Caco-2 (cell line): Measurements from ENCODE around the gene HSCB. TPM values are rescaled to one million over a fixed set of nuclear protein-coding genes. Genes with fewer than 3 reads are reported as not detected.

Source experiments
- BruUV-seq: library from RNA; stranded (reverse); fragments of 400-500 nt; replicated peaks from 2 replicates; lab custom pipeline; 2021; lab: Mats Ljungman, UMichigan
- CTCF ChIA-PET: fragments of 300-600 bp; sonication (Branson Sonifier 250); formaldehyde crosslinking; loops from one replicate; lab custom pipeline; 2022; ENCODE audit warnings: antibody characterized with exemption; lab: Charles Lee
- POLR2A ChIA-PET: fragments of 300-600 bp; sonication (Branson Sonifier 250); formaldehyde crosslinking; loops from one replicate; lab custom pipeline; 2022; ENCODE audit warnings: antibody characterized with exemption; lab: Charles Lee
- DNase-seq, 2 experiments: peaks; one replicate each; pipeline versions ENCODE4 v3.0.0 to v3.0.0-alpha.2; 2020 to 2022
- H3K27me3 ChIP-seq: replicated peaks from 2 replicates; pipeline ENCODE4 v1.6.0; 2011; ENCODE audit warnings: low read length; ENCODE audit not compliant: control insufficient read depth, insufficient read depth
- H3K36me3 ChIP-seq: 2 replicates; pipeline ENCODE4 v1.5.1; 2011; ENCODE audit warnings: low read length; ENCODE audit not compliant: control insufficient read depth, insufficient read depth
- H3K4me1 ChIP-seq: fragments of 250-450 bp; sonication (Bioruptor Pico); 2 replicates; pipeline ENCODE4 v1.5.1; 2020; ENCODE audit warnings: mild to moderate bottlenecking
- H3K4me3 ChIP-seq: 2 replicates; pipeline ENCODE4 v1.5.1; 2011; ENCODE audit warnings: low read depth, mild to moderate bottlenecking, control low read depth, low read length
- H3K9me3 ChIP-seq: fragments of 250-450 bp; sonication (Bioruptor Pico); 2 replicates; pipeline ENCODE4 v1.5.1; 2020; ENCODE audit warnings: mild to moderate bottlenecking, moderate library complexity
- H3K27ac Mint-ChIP-seq: one replicate; pipeline ENCODE4 v1.8.0; 2022; ENCODE audit warnings: mixed read lengths; ENCODE audit not compliant: unreplicated experiment
- H3K27me3 Mint-ChIP-seq: one replicate; pipeline ENCODE4 v1.8.0; 2022; ENCODE audit warnings: mixed read lengths; ENCODE audit not compliant: insufficient read depth, unreplicated experiment
- H3K36me3 Mint-ChIP-seq: one replicate; pipeline ENCODE4 v1.8.0; 2022; ENCODE audit warnings: mild to moderate bottlenecking, mixed read lengths; ENCODE audit not compliant: insufficient read depth, unreplicated experiment
- H3K4me1 Mint-ChIP-seq: one replicate; pipeline ENCODE4 v1.8.0; 2022; ENCODE audit warnings: low read depth, mixed read lengths; ENCODE audit not compliant: unreplicated experiment
- H3K4me3 Mint-ChIP-seq: one replicate; pipeline ENCODE4 v1.8.0; 2022; ENCODE audit warnings: mild to moderate bottlenecking, moderate library complexity, mixed read lengths; ENCODE audit not compliant: unreplicated experiment
- H3K9me3 Mint-ChIP-seq: one replicate; pipeline ENCODE4 v1.8.0; 2022; ENCODE audit warnings: mixed read lengths; ENCODE audit not compliant: unreplicated experiment
- intact Hi-C: fragments of 100-400 bp; cut with micrococcal nuclease; formaldehyde crosslinking; loops from one replicate; pipeline ENCODE4 v1.10.0; 2022; ENCODE audit not compliant: unreplicated experiment
- total RNA-seq: library from RNA; stranded (reverse); gene quantifications from 2 replicates; pipeline ENCODE4 v1.2.3, GENCODE V29; 2022
- TF ChIP-seq, protein P1 (sequence below), 2 experiments: fragments of 200-600 bp in 1 of 2; IDR thresholded peaks; 1 replicate in 1 of 2; 2 replicates in 1 of 2; pipeline versions ENCODE4 v1.5.1 to v1.8.0; 2011 to 2022; ENCODE audit warnings: antibody characterized with exemption in 1 of 2, control low read depth in 1 of 2, inconsistent platforms in 1 of 2, low read depth in 1 of 2, low read length in 1 of 2, mild to moderate bottlenecking in 1 of 2, moderate library complexity in 1 of 2; ENCODE audit not compliant: insufficient read depth in 1 of 2, severe bottlenecking in 1 of 2, unreplicated experiment in 1 of 2

The HSCB gene
- total RNA-seq, 1 experiment from 2014 or later: 8.2 TPM

DNA sequence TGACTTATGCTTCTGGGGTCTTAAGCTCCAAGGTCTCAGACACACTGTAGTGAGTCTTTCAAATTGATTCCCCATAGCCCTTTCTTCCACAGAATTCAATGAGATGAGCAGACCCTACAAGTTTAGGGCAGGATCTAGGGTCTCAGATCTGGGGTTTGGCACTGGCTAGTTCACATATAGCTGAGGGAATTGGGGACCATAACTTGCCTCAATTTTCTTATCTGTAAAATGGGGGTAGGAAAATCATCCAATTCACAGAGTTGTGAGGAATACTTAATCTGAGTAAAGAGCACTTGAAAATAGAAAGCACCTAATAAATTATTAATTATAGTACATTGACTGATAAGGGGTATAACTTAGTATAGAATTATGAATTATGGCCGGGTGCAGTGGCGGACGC is 24.8 kb downstream of the HSCB start:
- ChIA-PET POLR2A (interaction anchor here (0.6 kb wide), 1 partner anchor 29 kb away, joined by 4 read pairs; no protein-coding TSS in a partner anchor), CTCF (no interaction called here)
- intact Hi-C loops: no loop called here
- Histone ChIP-seq H3K4me1 (no peaks in the 10 kb centered on the region), H3K36me3 (no peaks in the 10 kb centered on the region), H3K4me3 (no peak overlapping the region), H3K9me3 (0 out of 2 replicates have a peak, but pooled peaks cover 9% of the 10 kb centered on the region), H3K27me3 (no peaks in the 10 kb centered on the region)
- H3K27ac Mint-ChIP-seq: no peak overlapping the region
- TF ChIP-seq, protein P1, sequence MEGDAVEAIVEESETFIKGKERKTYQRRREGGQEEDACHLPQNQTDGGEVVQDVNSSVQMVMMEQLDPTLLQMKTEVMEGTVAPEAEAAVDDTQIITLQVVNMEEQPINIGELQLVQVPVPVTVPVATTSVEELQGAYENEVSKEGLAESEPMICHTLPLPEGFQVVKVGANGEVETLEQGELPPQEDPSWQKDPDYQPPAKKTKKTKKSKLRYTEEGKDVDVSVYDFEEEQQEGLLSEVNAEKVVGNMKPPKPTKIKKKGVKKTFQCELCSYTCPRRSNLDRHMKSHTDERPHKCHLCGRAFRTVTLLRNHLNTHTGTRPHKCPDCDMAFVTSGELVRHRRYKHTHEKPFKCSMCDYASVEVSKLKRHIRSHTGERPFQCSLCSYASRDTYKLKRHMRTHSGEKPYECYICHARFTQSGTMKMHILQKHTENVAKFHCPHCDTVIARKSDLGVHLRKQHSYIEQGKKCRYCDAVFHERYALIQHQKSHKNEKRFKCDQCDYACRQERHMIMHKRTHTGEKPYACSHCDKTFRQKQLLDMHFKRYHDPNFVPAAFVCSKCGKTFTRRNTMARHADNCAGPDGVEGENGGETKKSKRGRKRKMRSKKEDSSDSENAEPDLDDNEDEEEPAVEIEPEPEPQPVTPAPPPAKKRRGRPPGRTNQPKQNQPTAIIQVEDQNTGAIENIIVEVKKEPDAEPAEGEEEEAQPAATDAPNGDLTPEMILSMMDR (IDR thresholded peaks at IDR 0.05; ENCODE audit: insufficient read depth in 1 of 2, low read depth in 1 of 2, low read length in 1 of 2, severe bottlenecking in 1 of 2, unreplicated experiment in 1 of 2): no peak
- no peak for DNase-seq
- BruUV-seq: no TSS peak
- H3K9me3 Mint-ChIP-seq: no peaks in the 10 kb centered on the region
- H3K4me3 Mint-ChIP-seq: no peak overlapping the region
- H3K36me3 Mint-ChIP-seq: no peaks in the 10 kb centered on the region
- H3K4me1 Mint-ChIP-seq: peaks cover 3% of the 10 kb centered on the region
- H3K27me3 Mint-ChIP-seq: no peaks in the 10 kb centered on the region

DNA sequence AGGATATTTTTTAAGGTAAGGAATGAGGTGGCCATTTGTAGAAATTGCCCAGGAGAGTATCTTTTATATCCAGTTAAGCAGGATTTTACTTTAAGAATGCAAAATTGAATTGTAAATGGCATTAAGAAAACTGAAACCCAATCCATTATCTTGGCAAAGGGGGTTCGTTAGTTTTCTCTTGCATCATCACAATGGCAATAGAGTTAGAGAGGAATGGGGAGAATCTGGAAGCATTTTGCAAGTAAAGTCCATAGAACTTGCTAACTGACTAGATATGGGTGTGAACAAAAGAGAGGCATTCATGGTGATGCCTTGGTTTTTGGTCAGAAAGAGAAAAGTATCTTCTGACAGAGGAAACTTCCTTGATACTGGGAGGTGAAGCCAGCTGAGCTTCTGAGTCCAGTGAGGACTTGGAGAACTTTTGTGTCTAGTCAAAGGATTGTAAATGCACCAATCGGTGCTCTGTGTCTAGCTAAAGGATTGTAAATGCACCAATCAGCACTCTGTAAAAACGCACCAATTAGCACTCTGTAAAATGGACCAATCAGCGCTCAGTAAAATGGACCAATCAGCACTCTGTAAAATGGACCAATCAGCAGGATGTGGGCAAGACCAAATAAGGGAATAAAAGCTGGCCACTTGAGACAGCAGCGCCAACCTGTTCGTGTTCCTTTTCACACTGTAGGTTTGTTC is 27.0 kb downstream of the HSCB start:
- intact Hi-C loops: no loop called here
- H3K4me1 Mint-ChIP-seq: peaks cover 7% of the 10 kb centered on the region
- Histone ChIP-seq H3K9me3 (0 out of 2 replicates have a peak, but pooled peaks cover 9% of the 10 kb centered on the region), H3K4me3 (no peak overlapping the region), H3K36me3 (no peaks in the 10 kb centered on the region), H3K27me3 (no peaks in the 10 kb centered on the region), H3K4me1 (no peaks in the 10 kb centered on the region)
- no peak overlapping the region for H3K27ac Mint-ChIP-seq
- ChIA-PET POLR2A (no interaction called here), CTCF (no interaction called here)
- H3K4me3 Mint-ChIP-seq: no peak overlapping the region
- DNase-seq: no peak
- TF ChIP-seq, protein P1 (IDR thresholded peaks at IDR 0.05; ENCODE audit: insufficient read depth in 1 of 2, low read depth in 1 of 2, low read length in 1 of 2, severe bottlenecking in 1 of 2, unreplicated experiment in 1 of 2): no peak
- peaks cover 14% of the 10 kb centered on the region for H3K36me3 Mint-ChIP-seq
- BruUV-seq: no TSS peak
- no peaks in the 10 kb centered on the region for H3K27me3 Mint-ChIP-seq
- H3K9me3 Mint-ChIP-seq: no peaks in the 10 kb centered on the region

- DNase-seq: no peak
- BruUV-seq: no TSS peak
- no peak overlapping the region for H3K27ac Mint-ChIP-seq
- intact Hi-C loops: no loop called here
- no peaks in the 10 kb centered on the region for H3K9me3 Mint-ChIP-seq
- H3K4me1 ChIP-seq: no peaks in the 10 kb centered on the region
- peaks cover 17% of the 10 kb centered on the region for H3K36me3 Mint-ChIP-seq
- H3K9me3 ChIP-seq: 0 out of 2 replicates have a peak, but pooled peaks cover 9% of the 10 kb centered on the region
- no peaks in the 10 kb centered on the region for H3K36me3 ChIP-seq
- H3K27me3 ChIP-seq: no peaks in the 10 kb centered on the region
- CTCF ChIA-PET: no interaction called here
- H3K4me3 ChIP-seq: no peak overlapping the region
- TF ChIP-seq, protein P1 (IDR thresholded peaks at IDR 0.05; ENCODE audit: insufficient read depth in 1 of 2, low read depth in 1 of 2, low read length in 1 of 2, severe bottlenecking in 1 of 2, unreplicated experiment in 1 of 2): no peak
- peaks cover 7% of the 10 kb centered on the region for H3K4me1 Mint-ChIP-seq
- no peak overlapping the region for H3K4me3 Mint-ChIP-seq
- POLR2A ChIA-PET: no interaction called here
- H3K27me3 Mint-ChIP-seq: no peaks in the 10 kb centered on the region
Measured at GRCh38 chr22:28769394-28770085, 27.7 kb downstream of the HSCB start.
